ENCODE results near the gene PDE4DIP.
"Not testable (repeated sequence)": the region's sequence is repeated elsewhere in the genome, so short reads cannot be mapped to it uniquely, and the experiment has no call there.

Gene PDE4DIP

GRCh38 chr1:148844220-148844619, at the start of gene PDE4DIP:
Gene PDE4DIP (plus strand): TSS chr1:148844428. CDS start chr1:148844775, 347 bp downstream.
- DNase-seq (ENCODE audit: low spot score), result not testable (repeated sequence)

GRCh38 chr1:148808268-148808928, 35.8 kb upstream of the PDE4DIP start:
- not testable (repeated sequence) for DNase-seq (ENCODE audit: low spot score)

- DNase-seq (ENCODE audit: low spot score), result not testable (repeated sequence)
Measured at GRCh38 chr1:148808929-148809283, 35.3 kb upstream of the PDE4DIP start.

GRCh38 chr1:148822180-148822579, 22.0 kb upstream of the PDE4DIP start:
- DNase-seq (ENCODE audit: low spot score), result not testable (repeated sequence)

GRCh38 chr1:148823822-148824221, 20.4 kb upstream of the PDE4DIP start:
- not testable (repeated sequence) for DNase-seq (ENCODE audit: low spot score)

- not testable (repeated sequence) for DNase-seq (ENCODE audit: low spot score)
Measured at GRCh38 chr1:148825029-148825428, 19.2 kb upstream of the PDE4DIP start.

- not testable (repeated sequence) for DNase-seq (ENCODE audit: low spot score)
Measured at GRCh38 chr1:148828531-148828930, 15.7 kb upstream of the PDE4DIP start.

GRCh38 chr1:148828962-148829361, 15.3 kb upstream of the PDE4DIP start:
- not testable (repeated sequence) for DNase-seq (ENCODE audit: low spot score)

- not testable (repeated sequence) for DNase-seq (ENCODE audit: low spot score)
Measured at GRCh38 chr1:148829365-148829764, 14.9 kb upstream of the PDE4DIP start.

- not testable (repeated sequence) for DNase-seq (ENCODE audit: low spot score)
Measured at GRCh38 chr1:148841262-148841661, 3.0 kb upstream of the PDE4DIP start.

- not testable (repeated sequence) for DNase-seq (ENCODE audit: low spot score)
Measured at GRCh38 chr1:148844651-148845050, 423 bp downstream of the PDE4DIP start.

- not testable (repeated sequence) for DNase-seq (ENCODE audit: low spot score)
Measured at GRCh38 chr1:148845068-148845467, 840 bp downstream of the PDE4DIP start.

GRCh38 chr1:148850347-148850746, 6.1 kb downstream of the PDE4DIP start:
- not testable (repeated sequence) for DNase-seq (ENCODE audit: low spot score)

- not testable (repeated sequence) for DNase-seq (ENCODE audit: low spot score)
Measured at GRCh38 chr1:148850840-148851239, 6.6 kb downstream of the PDE4DIP start.

GRCh38 chr1:148851684-148852083, 7.5 kb downstream of the PDE4DIP start:
- not testable (repeated sequence) for DNase-seq (ENCODE audit: low spot score)

- DNase-seq (ENCODE audit: low spot score), result not testable (repeated sequence)
Measured at GRCh38 chr1:148853363-148853762, 9.1 kb downstream of the PDE4DIP start.

GRCh38 chr1:148854063-148854462, 9.8 kb downstream of the PDE4DIP start:
- not testable (repeated sequence) for DNase-seq (ENCODE audit: low spot score)

GRCh38 chr1:148855367-148855766, 11.1 kb downstream of the PDE4DIP start:
- DNase-seq (ENCODE audit: low spot score), result not testable (repeated sequence)

GRCh38 chr1:148860049-148860448, 15.8 kb downstream of the PDE4DIP start:
- DNase-seq (ENCODE audit: low spot score), result not testable (repeated sequence)

- not testable (repeated sequence) for DNase-seq (ENCODE audit: low spot score)
Measured at GRCh38 chr1:148860579-148861259, 16.5 kb downstream of the PDE4DIP start.

GRCh38 chr1:148862590-148862989, 18.4 kb downstream of the PDE4DIP start:
- DNase-seq (ENCODE audit: low spot score), result not testable (repeated sequence)

GRCh38 chr1:148868924-148869633, 24.9 kb downstream of the PDE4DIP start:
- DNase-seq (ENCODE audit: low spot score), result not testable (repeated sequence)

- DNase-seq (ENCODE audit: low spot score), result not testable (repeated sequence)
Measured at GRCh38 chr1:148869634-148869961, 25.4 kb downstream of the PDE4DIP start.
